Thoracic aorta (tissue), 2 donors: ENCODE data around the gene ATE1. TPM values are rescaled to one million over a fixed set of nuclear protein-coding genes. Genes with fewer than 3 reads are reported as not detected.

Experiments
- ATAC-seq: fragments of 150-250 bp; one replicate; pipeline ENCODE4 v1.8.0; 2017; ENCODE audit warnings: low read depth; ENCODE audit not compliant: insufficient number of reproducible peaks, low FRiP score
- DNase-seq: peaks from one replicate; pipeline ENCODE4 v3.0.0-alpha.2; 2020; ENCODE audit warnings: low spot score
- H3K27ac ChIP-seq, 2 donors: fragments of 200-600 bp; sonication (generic); 1 replicate in 1 of 2; 2 replicates in 1 of 2; pipeline ENCODE4 v1.5.1; 2016; ENCODE audit warnings: mild to moderate bottlenecking in 2 of 2, moderate library complexity in 2 of 2
- H3K27me3 ChIP-seq: fragments of 200-600 bp; sonication (generic); replicated peaks from 2 replicates; pipeline ENCODE4 v1.6.0; 2016; ENCODE audit warnings: mild to moderate bottlenecking; ENCODE audit not compliant: insufficient read depth
- H3K36me3 ChIP-seq: fragments of 200-600 bp; sonication (generic); one replicate; pipeline ENCODE4 v1.5.1; 2016
- H3K4me1 ChIP-seq, 2 donors: fragments of 200-600 bp; sonication (generic); 1 replicate in 1 of 2; 2 replicates in 1 of 2; pipeline versions ENCODE4 v1.5.1 to v1.6.0; 2016; ENCODE audit warnings: low read depth in 2 of 2, mild to moderate bottlenecking in 1 of 2; ENCODE audit not compliant: control insufficient read depth in 1 of 2
- H3K4me3 ChIP-seq: fragments of 200-600 bp; sonication (generic); 2 replicates; pipeline ENCODE4 v1.5.1; 2016; ENCODE audit warnings: mild to moderate bottlenecking
- H3K9me3 ChIP-seq: fragments of 200-600 bp; sonication (generic); 2 replicates; pipeline ENCODE4 v1.5.1; 2016
- CTCF ChIP-seq: fragments of 200-600 bp; sonication (generic); IDR thresholded peaks from one replicate; pipeline ENCODE4 v1.5.1; 2019; ENCODE audit warnings: antibody characterized with exemption
- total RNA-seq, 2 donors: library from RNA; depleted of rRNA; stranded (reverse); fragments of >200 nt; gene quantifications; one replicate each; pipeline versions ENCODE4 v1.1.0 to v1.2.3, GENCODE V29; 2016

Gene ATE1
- total RNA-seq, 2 donors from 2014 or later: 14.8 to 27.4 TPM

DNA sequence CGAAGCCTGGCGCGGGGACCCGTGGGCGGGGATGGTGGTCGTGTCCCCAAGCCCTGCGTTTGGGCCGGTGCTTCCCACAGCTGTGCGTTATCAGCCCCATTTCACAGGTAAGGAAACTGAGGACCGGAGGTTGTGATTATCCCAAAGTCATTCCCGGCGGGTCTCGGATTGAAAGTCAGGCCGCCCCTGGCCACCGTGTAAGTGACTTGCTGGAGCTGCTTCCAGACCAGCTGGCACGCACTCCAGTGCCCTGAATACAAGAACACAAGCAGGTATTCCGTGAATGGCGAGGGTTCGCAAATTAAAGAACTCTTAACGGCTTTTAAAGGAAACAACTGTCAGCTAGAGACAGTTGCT is 675 bp upstream of the ATE1 start:
- Histone ChIP-seq H3K4me3 (peak overlapping the region; percentile 89), H3K9me3 (no peaks in the 10 kb centered on the region), H3K27ac (peak overlapping the region; percentile 93 to 96), H3K36me3 (no peaks in the 10 kb centered on the region), H3K27me3 (no peaks in the 10 kb centered on the region), H3K4me1 (peaks cover 15 to 28% of the 10 kb centered on the region in 2 donors)
- no peak for TF ChIP-seq CTCF
- no peak for DNase-seq
- no peak for ATAC-seq

GRCh38 chr10:121927318-121927840 is 452 bp downstream of the ATE1 start:
- Histone ChIP-seq H3K9me3 (no peaks in the 10 kb centered on the region), H3K4me1 (peaks cover 15 to 28% of the 10 kb centered on the region in 2 donors), H3K27ac (peak overlapping the region; percentile 93 to 96), H3K4me3 (peak overlapping the region; percentile 89), H3K27me3 (no peaks in the 10 kb centered on the region), H3K36me3 (no peaks in the 10 kb centered on the region)
- ATAC-seq (peak; percentile 49), DNase-seq (no peak)
- no peak for TF ChIP-seq CTCF

DNA sequence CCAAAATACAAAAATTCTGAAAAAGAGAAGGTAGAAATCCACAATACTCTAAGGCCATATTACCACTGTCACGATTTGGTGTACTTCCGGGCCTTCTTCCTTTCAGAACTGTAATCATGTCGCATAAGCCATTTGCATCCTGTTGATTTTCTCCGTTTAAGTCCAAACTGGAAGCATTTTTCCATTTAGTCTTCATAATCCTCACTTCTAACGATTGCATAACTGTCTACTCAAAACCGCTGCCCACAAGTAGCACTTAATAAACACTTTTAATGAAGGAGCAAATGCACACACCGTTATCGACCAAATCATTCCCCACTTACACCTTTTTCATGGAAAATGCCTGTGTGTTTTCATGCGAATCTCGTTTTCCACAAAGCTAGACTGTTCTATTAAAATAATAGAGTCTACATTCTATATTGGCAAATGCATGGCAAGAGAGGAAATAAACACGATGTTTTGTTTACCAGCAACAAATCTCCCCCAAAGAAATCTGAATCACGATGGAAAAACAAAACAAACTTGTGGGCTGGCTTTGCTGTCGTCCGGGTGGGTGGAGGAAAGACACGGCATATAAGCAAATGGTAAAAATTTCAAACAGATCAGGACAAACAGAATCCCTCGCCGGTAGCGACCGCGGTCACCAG is 1.0 kb downstream of the ATE1 start:
- Histone ChIP-seq H3K36me3 (no peaks in the 10 kb centered on the region), H3K4me3 (peak overlapping the region; percentile 89), H3K9me3 (no peaks in the 10 kb centered on the region), H3K27me3 (no peaks in the 10 kb centered on the region), H3K27ac (peak overlapping the region; percentile 93 to 96), H3K4me1 (peaks cover 15 to 28% of the 10 kb centered on the region in 2 donors)
- no peak for TF ChIP-seq CTCF
- ATAC-seq: no peak
- no peak for DNase-seq

DNA sequence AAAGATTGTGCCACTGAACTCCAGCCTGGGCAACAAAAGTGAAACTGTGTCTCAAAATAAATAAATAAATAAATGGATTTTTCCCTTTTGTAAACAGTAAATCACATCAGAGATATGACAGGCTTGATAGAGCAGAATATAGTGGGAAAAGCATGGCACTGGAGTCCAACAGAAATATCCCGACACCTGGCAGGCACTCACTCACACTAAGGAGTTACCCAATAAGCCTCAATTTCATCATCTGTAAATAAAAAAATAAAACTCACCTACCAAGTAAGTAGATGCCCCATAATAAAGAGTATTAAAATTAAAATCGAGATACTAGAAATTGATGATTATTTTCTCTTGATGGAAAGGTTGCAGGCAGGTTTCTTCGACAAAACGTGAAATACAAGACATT is 1.7 kb downstream of the ATE1 start:
- no peak for DNase-seq
- Histone ChIP-seq H3K36me3 (no peaks in the 10 kb centered on the region), H3K4me1 (peaks cover 15 to 28% of the 10 kb centered on the region in 2 donors), H3K9me3 (no peaks in the 10 kb centered on the region), H3K27me3 (no peaks in the 10 kb centered on the region), H3K4me3 (peak overlapping the region; percentile 89), H3K27ac (no peak overlapping the region)
- no peak for TF ChIP-seq CTCF
- ATAC-seq: no peak

GRCh38 chr10:121921238-121921931 is 6.4 kb downstream of the ATE1 start:
- peaks cover 4 to 5% of the 10 kb centered on the region in 2 donors for H3K4me1 ChIP-seq
- ATAC-seq (no peak), DNase-seq (no peak)
- TF ChIP-seq CTCF: no peak
- H3K9me3 ChIP-seq: no peaks in the 10 kb centered on the region
- H3K27me3 ChIP-seq: no peaks in the 10 kb centered on the region
- no peak overlapping the region for H3K27ac ChIP-seq
- H3K4me3 ChIP-seq: no peak overlapping the region
- H3K36me3 ChIP-seq: no peaks in the 10 kb centered on the region
